ENCODE data around the gene BSN.
"Not testable (repeated sequence)": the region's sequence is repeated elsewhere in the genome, so short reads cannot be mapped to it uniquely, and the experiment has no call there.

Gene BSN

DNA sequence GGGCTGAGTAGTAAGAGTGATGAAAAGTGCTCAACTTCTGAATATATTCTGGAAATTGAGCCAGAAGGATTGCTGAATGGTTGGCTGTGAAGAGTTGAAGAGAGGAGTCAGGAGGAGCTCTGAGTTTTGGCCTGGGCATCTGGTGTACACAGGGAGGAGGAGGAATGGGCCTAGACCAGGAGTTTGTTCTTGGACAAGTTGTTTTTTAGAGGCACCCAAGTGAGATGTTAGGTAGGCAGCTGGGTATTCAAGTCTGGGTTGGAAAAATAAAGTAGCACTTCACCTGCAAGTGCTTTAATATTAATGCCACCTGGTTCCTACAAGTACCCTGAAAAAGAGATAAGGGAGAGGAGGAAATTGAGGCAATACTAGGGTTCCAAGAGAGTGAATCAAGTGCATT is 14.7 kb downstream of the BSN start:
- TF ChIP-seq, protein P1, sequence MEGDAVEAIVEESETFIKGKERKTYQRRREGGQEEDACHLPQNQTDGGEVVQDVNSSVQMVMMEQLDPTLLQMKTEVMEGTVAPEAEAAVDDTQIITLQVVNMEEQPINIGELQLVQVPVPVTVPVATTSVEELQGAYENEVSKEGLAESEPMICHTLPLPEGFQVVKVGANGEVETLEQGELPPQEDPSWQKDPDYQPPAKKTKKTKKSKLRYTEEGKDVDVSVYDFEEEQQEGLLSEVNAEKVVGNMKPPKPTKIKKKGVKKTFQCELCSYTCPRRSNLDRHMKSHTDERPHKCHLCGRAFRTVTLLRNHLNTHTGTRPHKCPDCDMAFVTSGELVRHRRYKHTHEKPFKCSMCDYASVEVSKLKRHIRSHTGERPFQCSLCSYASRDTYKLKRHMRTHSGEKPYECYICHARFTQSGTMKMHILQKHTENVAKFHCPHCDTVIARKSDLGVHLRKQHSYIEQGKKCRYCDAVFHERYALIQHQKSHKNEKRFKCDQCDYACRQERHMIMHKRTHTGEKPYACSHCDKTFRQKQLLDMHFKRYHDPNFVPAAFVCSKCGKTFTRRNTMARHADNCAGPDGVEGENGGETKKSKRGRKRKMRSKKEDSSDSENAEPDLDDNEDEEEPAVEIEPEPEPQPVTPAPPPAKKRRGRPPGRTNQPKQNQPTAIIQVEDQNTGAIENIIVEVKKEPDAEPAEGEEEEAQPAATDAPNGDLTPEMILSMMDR (IDR thresholded peaks at IDR 0.05; ENCODE audit: control insufficient read depth, extremely low read depth, insufficient read depth), result no peak
- no peak for DNase-seq (ENCODE audit: low read depth)
- H3K4me3 ChIP-seq (ENCODE audit: low read depth, low read length), result no peak overlapping the region

DNA sequence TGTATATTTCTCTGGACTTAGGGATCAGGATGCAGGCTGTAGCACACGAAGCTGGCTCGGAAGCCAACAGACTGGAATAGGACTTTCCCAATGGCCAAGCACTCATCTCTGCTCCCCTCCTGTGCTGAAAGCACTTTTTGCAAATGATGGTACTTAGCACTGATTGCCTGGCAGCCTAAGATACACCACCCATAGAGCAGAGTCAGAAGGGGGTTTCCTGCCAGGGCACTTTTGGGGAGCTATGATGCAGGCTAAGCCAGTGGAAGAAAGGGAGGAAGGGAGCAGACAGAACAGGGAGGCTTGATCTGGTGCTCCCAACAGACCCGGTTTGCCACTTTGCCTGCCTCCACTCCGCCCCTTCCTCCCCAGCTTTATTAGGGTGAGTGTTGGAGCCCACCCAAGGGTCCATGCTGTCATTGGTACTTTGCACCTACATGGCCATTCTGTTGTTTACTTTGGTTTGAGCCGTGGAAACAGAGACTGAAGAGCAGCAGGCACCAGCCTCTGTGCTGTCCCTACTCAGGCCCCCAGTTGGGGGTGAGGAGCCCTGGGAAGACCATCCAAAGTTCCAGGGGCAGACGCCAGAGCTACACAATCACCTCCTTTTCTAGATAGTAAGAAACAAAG is 15.9 kb downstream of the BSN start:
- TF ChIP-seq, protein P1 (IDR thresholded peaks at IDR 0.05; ENCODE audit: control insufficient read depth, extremely low read depth, insufficient read depth), result no peak
- no peak for DNase-seq (ENCODE audit: low read depth)
- H3K4me3 ChIP-seq (ENCODE audit: low read depth, low read length), result no peak overlapping the region

DNA sequence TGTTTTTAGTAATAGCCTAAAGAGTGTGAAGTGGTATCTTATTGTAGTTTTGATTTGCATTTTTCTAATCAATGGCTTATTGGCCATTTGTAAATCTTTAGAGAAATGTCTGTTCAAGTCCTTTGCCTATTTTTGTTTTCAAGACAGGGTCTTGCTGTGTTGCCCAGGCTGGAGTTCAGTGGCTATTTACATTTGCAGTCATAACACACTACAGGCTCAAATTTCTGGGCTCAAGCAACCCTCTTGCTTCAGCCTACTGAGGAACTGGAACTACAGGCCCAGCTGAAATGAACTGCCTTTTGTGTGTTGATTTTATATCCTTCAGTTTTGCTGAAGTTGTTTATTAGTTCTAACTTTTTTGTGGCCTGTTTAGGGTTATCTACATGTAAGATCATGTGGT is 27.9 kb downstream of the BSN start:
- TF ChIP-seq, protein P1 (IDR thresholded peaks at IDR 0.05; ENCODE audit: control insufficient read depth, extremely low read depth, insufficient read depth), result no peak
- DNase-seq (ENCODE audit: low read depth), result no peak
- H3K4me3 ChIP-seq (ENCODE audit: low read depth, low read length), result no peak overlapping the region

DNA sequence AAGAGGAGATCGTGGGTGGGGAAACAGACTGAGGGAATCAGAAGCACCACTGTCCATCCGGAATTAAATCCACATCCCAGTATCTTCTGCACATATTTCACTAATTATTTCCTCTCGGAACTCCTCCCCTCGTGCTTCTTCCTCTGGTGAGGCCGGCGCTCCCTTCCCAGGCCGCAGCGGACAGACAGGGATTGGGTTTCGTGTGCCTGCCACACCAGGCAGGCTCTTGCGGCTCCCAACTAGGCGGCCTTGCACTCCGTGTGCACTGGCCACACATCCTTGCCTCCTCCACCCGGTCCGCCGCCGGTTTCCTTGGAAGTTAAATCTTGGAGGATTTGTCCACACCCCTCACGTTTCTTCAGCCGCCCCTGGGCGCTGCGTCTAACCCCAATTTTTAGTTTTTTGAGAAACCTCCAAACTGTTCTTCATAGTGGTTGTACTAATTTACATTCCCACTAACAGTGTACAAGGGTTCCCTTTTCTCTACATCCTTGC is 31.0 kb downstream of the BSN start:
- not testable (repeated sequence) for H3K4me3 ChIP-seq (ENCODE audit: low read depth, low read length); DNase-seq (ENCODE audit: low read depth)

DNA sequence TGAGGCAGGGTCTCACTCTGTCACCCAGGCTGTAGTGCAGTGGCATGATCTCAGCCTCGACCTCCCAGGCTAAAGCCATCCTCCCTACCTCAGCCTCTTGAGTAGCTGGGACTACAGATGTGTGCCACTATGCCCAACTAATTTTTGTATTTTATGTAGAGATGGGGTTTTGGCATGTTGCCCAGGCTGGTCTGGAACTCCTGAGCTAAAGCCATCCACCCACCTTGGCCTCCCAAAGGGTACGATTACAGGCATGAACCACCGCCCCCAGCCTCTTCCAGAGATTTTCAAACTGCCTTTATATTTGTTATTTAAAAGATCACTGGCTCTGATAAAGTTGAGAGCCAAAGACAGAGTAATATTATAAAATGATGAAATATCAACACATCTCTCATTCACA is 37.3 kb downstream of the BSN start:
- no peak for DNase-seq (ENCODE audit: low read depth)
- TF ChIP-seq, protein P1 (IDR thresholded peaks at IDR 0.05; ENCODE audit: control insufficient read depth, extremely low read depth, insufficient read depth), result no peak
- H3K4me3 ChIP-seq (ENCODE audit: low read depth, low read length), result no peak overlapping the region

DNA sequence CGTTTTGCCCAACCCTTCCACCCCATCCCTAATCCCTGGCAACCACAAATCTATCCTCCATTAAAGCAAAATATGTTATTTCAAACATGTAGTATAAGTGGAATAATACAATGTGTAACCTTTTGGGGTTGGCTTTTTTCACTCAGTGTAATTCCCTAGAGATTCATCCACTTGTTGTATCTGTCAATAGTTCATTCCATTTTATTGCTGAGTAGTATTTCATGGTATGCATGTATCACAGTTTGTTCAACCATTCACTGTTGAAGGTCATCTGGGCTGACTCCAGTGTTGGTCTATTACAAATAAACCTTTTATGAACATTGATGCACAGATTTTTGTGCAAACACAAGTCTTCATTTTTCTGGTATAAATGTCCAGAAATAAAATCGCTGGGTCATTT is 38.8 kb downstream of the BSN start:
- DNase-seq (ENCODE audit: low read depth), result no peak
- TF ChIP-seq, protein P1 (IDR thresholded peaks at IDR 0.05; ENCODE audit: control insufficient read depth, extremely low read depth, insufficient read depth), result no peak
- H3K4me3 ChIP-seq (ENCODE audit: low read depth, low read length), result no peak overlapping the region

DNA sequence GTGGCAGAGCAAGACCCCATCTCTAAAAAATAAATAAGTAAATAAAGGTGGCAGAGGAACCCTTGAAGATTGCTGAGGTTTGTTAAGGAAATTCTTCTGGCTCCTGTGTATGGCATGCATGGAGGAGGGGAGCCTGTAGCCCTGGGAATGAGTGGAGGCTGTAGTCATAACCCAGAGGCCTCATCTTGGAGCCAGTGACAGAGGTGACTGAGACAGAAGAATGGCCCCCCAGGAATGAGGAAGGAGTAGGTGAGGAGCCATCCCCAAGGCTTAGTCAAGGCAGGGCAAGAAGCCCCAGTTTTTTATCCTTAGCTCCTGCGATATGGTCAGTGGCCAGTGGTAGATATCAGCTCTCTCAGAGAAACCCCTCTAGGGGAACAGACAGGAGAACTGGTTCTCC is 46.5 kb downstream of the BSN start:
- TF ChIP-seq, protein P1 (IDR thresholded peaks at IDR 0.05; ENCODE audit: control insufficient read depth, extremely low read depth, insufficient read depth), result no peak
- H3K4me3 ChIP-seq (ENCODE audit: low read depth, low read length), result no peak overlapping the region
- no peak for DNase-seq (ENCODE audit: low read depth)
